Bronchial epithelial cell (primary cell): Measurements from ENCODE around the gene RIC1. TPM values are rescaled to one million over a fixed set of nuclear protein-coding genes. Genes with fewer than 3 reads are reported as not detected.

Experiments
- DNase-seq: peaks from one replicate; pipeline ENCODE4 v3.0.0-alpha.2; 2010; ENCODE audit warnings: low read depth
- FAIRE-seq: peaks from 2 replicates; lab custom pipeline; 2011; peaks lifted over from hg19 to GRCh38; lab: Jason Lieb, UNC
- H3K27me3 ChIP-seq: 2 replicates; pipeline ENCODE4 v1.5.1; 2011; ENCODE audit warnings: low read length; ENCODE audit not compliant: control insufficient read depth, insufficient read depth
- H3K36me3 ChIP-seq: 2 replicates; pipeline ENCODE4 v1.5.1; 2011; ENCODE audit warnings: low read length; ENCODE audit not compliant: control insufficient read depth, insufficient read depth
- H3K4me3 ChIP-seq: 2 replicates; pipeline ENCODE4 v1.5.1; 2011; ENCODE audit warnings: mild to moderate bottlenecking, low read depth, low read length, control low read depth
- total RNA-seq: library from RNA; depleted of rRNA; stranded (reverse); fragments of >200 nt; gene quantifications from 2 replicates; pipeline ENCODE4 v1.2.1, GENCODE V29; 2014
- TF ChIP-seq, protein P1 (sequence below): IDR thresholded peaks from 2 replicates; pipeline ENCODE4 v1.5.1; 2011; ENCODE audit warnings: mild to moderate bottlenecking, moderate library complexity, low read length, control low read depth, inconsistent platforms; ENCODE audit not compliant: insufficient read depth, severe bottlenecking

Gene RIC1
- total RNA-seq, 1 donor from 2014 or later, result 34.2 TPM

DNA sequence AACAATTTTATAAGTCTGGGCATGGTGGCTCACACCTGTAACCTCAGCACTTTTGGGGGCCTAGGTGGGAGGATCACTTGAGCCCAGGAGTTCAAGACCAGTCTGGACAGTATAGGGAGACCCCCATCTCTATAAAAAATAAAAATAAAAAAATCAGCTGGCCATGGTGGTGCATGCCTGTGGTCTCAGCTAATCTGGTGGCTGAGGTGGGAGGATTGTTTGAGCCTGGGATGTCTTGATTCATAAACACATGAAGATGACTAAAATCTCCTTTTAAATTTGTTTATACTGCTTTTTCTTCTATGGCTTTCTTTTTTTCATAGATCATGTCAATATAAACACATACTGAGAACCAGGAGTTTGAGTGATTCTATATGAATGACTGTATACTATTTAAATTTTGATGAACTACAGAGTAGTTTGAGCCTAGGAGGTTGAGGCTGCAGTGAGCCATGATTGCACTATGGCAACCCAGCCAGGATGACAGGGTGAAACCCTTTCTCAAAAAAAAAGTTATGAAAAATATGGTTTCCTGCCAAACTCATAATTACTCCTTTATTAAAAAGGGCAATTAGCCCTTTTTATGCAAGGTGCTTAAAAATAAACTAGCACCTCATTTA, 14.2 kb downstream of the RIC1 start:
- DNase-seq (no peak), FAIRE-seq (no peak)
- TF ChIP-seq, protein P1, sequence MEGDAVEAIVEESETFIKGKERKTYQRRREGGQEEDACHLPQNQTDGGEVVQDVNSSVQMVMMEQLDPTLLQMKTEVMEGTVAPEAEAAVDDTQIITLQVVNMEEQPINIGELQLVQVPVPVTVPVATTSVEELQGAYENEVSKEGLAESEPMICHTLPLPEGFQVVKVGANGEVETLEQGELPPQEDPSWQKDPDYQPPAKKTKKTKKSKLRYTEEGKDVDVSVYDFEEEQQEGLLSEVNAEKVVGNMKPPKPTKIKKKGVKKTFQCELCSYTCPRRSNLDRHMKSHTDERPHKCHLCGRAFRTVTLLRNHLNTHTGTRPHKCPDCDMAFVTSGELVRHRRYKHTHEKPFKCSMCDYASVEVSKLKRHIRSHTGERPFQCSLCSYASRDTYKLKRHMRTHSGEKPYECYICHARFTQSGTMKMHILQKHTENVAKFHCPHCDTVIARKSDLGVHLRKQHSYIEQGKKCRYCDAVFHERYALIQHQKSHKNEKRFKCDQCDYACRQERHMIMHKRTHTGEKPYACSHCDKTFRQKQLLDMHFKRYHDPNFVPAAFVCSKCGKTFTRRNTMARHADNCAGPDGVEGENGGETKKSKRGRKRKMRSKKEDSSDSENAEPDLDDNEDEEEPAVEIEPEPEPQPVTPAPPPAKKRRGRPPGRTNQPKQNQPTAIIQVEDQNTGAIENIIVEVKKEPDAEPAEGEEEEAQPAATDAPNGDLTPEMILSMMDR, result no peak

DNA sequence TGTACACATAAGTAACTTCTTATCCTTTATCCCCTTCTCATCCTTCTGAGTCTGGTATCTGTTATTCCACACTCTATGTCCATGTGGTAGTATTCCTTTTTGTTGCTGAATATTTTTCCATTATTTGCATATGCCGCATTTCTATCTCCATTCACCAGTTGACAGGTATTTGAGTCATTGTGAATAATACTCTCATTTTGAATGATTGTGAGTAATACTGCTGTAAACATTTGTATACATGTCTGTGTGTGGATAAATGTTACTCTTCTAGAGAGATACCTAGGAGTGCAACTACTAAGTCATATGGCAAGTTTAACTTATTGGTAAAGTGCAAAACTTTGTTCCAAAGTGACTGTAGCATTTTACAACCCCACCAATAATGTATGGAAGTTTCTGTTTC, 15.6 kb downstream of the RIC1 start:
- Histone ChIP-seq H3K27me3 (no peaks in the 10 kb centered on the region), H3K4me3 (no peak overlapping the region), H3K36me3 (no peaks in the 10 kb centered on the region)
- TF ChIP-seq, protein P1, result no peak
- FAIRE-seq (peak; percentile 55), DNase-seq (peak; percentile 90)

More for the DNA sequence above, 14.2 kb downstream of the RIC1 start:
- Histone ChIP-seq H3K27me3 (no peaks in the 10 kb centered on the region), H3K36me3 (no peaks in the 10 kb centered on the region), H3K4me3 (no peak overlapping the region)

DNA sequence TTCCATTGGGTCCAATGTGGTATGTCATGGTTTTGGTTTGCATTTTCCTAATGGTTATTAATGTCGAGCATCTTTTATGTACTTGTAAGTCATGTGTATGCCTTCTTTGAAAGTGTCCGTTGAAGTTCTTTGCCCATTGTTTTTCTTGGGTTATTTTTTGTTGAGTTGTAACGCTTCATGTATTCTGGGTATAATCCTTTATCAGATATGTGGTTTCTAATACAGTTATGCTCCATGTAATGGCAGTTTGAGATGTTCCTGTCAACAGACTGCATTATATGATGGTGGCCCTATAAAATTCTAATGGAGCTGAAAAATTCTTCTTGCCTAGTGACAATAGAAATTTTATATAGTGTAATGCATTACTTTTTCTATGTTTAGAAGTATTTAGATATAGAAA, 17.2 kb downstream of the RIC1 start:
- no peak for DNase-seq

DNA sequence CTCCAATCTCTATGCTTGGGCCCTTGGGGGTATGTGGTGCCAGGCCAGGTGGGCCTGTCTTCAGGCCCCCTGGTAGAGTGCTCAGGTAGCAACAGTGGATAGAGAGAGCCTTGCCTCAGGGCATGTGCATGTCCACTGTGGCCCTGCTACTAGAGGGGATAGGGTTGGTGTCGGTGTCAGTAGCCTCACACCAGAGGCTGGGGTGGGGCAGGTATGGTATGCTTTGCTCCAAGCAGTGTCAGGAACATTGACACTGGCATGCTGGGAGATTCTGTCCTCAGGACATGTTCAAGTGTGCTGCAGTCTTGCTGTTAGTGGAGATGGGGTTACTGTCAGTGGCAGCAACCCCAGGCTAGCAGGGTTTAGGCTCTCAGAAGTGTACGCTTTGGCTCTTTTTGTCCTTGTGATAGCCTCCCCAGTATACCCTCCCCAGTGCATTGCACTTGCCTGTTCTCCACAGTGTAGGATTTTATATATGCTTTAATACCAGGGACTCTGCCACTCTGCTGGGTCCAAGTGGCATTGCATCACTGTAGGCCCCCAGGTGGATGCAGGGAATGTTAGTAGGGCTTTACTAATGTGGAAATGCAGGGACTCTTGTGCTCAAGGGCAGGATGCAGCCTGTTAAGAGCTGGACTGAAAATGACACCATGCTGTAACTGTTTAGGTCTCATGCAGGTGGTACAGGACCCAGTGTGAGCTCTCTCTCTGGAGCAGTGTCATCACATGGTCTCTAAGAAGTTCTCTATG, 21.6 kb downstream of the RIC1 start:
- Histone ChIP-seq H3K4me3 (no peak overlapping the region), H3K36me3 (no peaks in the 10 kb centered on the region), H3K27me3 (no peaks in the 10 kb centered on the region)
- no peak for DNase-seq
- TF ChIP-seq, protein P1, result no peak
- FAIRE-seq, result no peak

More for the DNA sequence above, 17.2 kb downstream of the RIC1 start:
- TF ChIP-seq, protein P1, result no peak
- no peaks in the 10 kb centered on the region for H3K36me3 ChIP-seq
- no peak for FAIRE-seq
- H3K27me3 ChIP-seq, result no peaks in the 10 kb centered on the region
- no peak overlapping the region for H3K4me3 ChIP-seq

DNA sequence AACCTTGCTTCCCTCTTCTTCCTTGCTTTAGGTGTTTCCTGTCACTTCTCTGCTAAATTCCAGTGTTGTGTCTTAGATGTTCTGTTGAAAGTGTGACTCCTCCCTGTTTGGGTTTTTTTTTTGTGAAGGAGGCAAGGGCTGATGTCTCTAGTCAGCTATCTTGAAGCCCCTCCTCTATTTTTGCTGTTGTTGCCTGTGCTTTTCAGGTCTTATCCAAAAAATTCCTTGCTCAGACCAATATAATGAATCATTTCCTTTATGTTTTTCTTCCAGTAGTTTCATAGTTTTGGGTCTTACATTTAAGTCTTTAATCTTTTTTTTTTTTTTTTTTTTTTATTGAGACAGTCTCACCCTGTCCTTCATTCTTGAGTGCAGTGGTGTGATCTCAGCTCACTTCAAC, 22.3 kb downstream of the RIC1 start:
- DNase-seq (no peak), FAIRE-seq (no peak)
- Histone ChIP-seq H3K36me3 (no peaks in the 10 kb centered on the region), H3K4me3 (no peak overlapping the region), H3K27me3 (no peaks in the 10 kb centered on the region)
- TF ChIP-seq, protein P1, result no peak
